Measurements from ENCODE around the gene SCFD2.

DNA sequence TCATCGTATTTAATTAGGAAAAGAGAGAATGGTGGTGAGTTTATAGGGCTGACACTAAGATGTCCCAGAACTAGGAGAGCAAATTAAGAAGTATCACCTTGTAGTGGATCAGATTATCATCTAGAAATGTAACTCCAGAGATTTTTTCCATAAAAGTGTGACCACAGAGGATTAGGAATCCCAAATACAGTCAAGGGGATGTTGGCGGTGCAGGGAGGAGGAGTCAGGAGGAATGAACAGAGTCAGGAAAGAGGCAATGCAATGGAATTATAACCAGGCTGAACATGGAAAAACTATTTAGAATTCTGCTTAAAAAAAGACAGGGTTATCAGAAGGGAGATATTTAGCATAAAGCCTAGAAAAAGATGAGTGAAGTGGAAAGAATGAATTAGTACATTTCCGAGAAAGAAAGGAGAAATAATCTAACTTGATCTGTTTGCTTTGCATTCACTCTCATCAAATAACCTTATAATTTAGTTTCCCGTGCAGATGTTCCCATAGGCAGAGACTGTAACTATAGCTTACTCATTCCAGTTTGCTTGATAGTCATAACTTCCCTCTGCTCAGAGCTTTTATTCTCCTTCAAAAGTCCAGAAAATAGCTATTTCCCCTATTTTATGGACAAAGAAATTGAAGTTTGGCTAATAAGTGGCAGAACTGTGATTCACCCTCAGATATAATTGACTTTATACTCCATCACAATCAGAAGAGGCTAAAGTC is 56.4 kb downstream of the SCFD2 start:
- no peak for TF ChIP-seq POLR2A (IDR thresholded peaks at IDR 0.05)
- TF ChIP-seq, protein P1, sequence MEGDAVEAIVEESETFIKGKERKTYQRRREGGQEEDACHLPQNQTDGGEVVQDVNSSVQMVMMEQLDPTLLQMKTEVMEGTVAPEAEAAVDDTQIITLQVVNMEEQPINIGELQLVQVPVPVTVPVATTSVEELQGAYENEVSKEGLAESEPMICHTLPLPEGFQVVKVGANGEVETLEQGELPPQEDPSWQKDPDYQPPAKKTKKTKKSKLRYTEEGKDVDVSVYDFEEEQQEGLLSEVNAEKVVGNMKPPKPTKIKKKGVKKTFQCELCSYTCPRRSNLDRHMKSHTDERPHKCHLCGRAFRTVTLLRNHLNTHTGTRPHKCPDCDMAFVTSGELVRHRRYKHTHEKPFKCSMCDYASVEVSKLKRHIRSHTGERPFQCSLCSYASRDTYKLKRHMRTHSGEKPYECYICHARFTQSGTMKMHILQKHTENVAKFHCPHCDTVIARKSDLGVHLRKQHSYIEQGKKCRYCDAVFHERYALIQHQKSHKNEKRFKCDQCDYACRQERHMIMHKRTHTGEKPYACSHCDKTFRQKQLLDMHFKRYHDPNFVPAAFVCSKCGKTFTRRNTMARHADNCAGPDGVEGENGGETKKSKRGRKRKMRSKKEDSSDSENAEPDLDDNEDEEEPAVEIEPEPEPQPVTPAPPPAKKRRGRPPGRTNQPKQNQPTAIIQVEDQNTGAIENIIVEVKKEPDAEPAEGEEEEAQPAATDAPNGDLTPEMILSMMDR (IDR thresholded peaks at IDR 0.05), result no peak

All from ovary (tissue), 3 donors.